Measurements from ENCODE around the gene ZC3HAV1.
A peak's percentile ranks its signal among the peaks of the same experiment; 100 is the strongest.
"Not testable (repeated sequence)": the region's sequence is repeated elsewhere in the genome, so short reads cannot be mapped to it uniquely, and the experiment has no call there.

Gene ZC3HAV1

DNA sequence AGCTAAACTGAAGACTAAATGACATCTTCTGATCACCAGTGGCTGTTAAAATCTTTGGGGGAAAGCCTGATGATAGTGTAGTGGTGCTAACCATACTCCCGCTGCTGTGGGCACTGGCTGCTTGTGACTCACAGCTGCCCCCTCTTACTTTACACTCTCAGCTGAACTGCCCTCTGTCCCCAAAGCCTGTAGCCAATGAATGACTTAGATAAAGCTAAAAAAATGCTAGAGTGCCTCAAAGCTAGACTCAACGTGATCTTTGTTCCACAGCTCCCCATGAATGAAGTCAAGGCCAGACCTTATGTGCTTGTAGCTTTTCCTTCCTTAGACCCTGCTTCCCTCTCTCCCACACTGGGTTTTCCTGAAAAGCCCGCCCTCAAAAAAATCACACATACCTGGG is 80.2 kb downstream of the ZC3HAV1 start:
- H3K27ac Mint-ChIP-seq = no peak overlapping the region
- H3K4me1 Mint-ChIP-seq = no peaks in the 10 kb centered on the region
- peaks cover 5% of the 10 kb centered on the region for H3K27me3 Mint-ChIP-seq (ENCODE audit: low read depth, poor library complexity)
- no peak for DNase-seq
- no peak overlapping the region for H3K4me3 Mint-ChIP-seq
- TF ChIP-seq, protein P1, sequence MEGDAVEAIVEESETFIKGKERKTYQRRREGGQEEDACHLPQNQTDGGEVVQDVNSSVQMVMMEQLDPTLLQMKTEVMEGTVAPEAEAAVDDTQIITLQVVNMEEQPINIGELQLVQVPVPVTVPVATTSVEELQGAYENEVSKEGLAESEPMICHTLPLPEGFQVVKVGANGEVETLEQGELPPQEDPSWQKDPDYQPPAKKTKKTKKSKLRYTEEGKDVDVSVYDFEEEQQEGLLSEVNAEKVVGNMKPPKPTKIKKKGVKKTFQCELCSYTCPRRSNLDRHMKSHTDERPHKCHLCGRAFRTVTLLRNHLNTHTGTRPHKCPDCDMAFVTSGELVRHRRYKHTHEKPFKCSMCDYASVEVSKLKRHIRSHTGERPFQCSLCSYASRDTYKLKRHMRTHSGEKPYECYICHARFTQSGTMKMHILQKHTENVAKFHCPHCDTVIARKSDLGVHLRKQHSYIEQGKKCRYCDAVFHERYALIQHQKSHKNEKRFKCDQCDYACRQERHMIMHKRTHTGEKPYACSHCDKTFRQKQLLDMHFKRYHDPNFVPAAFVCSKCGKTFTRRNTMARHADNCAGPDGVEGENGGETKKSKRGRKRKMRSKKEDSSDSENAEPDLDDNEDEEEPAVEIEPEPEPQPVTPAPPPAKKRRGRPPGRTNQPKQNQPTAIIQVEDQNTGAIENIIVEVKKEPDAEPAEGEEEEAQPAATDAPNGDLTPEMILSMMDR (IDR thresholded peaks at IDR 0.05) = no peak
- peaks cover 5% of the 10 kb centered on the region for H3K36me3 Mint-ChIP-seq (ENCODE audit: low read depth)
- peaks cover 3% of the 10 kb centered on the region for H3K9me3 Mint-ChIP-seq

DNA sequence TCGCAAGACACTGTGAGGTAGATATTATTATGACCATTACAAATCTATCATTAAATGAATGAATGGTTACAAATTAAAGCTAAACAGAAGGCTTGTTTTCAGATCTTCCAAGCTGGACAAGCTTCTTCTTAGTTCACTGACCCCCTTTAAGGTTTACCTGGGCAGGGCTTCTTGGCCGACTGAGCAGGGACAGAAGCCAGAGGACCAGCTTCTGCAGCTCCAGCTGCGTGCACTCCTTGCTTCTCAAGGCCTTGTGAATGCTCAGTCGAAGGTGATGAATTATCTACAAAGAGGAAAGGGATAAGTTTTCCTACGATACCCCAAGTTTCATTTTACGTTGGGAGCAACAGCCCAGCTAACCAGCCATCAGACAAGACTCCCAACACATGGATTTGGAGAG is 83.0 kb downstream of the ZC3HAV1 start:
- H3K36me3 Mint-ChIP-seq (ENCODE audit: low read depth) = no peaks in the 10 kb centered on the region
- peak overlapping the region; percentile 34 for H3K27ac Mint-ChIP-seq
- H3K27me3 Mint-ChIP-seq (ENCODE audit: low read depth, poor library complexity) = peaks cover 6% of the 10 kb centered on the region
- H3K9me3 Mint-ChIP-seq = no peaks in the 10 kb centered on the region
- H3K4me1 Mint-ChIP-seq = no peaks in the 10 kb centered on the region
- no peak for DNase-seq
- TF ChIP-seq, protein P1 (IDR thresholded peaks at IDR 0.05) = no peak
- no peak overlapping the region for H3K4me3 Mint-ChIP-seq

- H3K36me3 Mint-ChIP-seq (ENCODE audit: low read depth) = not testable (repeated sequence)
Observed at GRCh38 chr7:139025861-139026260, 83.7 kb downstream of the ZC3HAV1 start.

DNA sequence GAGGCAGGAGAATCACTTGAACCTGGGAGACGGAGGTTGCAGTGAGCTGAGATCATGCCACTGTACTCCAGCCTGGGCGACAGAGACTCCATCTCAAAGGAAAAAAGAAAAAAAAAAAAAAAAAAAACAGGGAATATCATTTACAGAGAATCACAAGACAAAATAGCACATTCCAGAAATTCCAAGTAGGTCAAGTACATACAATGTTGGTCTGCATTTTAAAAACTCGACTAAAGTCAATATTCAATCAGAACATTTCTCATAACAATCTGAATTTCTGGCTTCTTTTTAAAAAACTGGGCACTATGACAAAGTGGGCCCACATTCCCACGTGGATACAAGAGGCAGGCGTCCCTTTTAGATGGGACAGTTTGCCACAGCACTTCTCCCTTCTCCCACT is 86.4 kb downstream of the ZC3HAV1 start:
- Mint-ChIP-seq H3K4me1 (peaks cover 8% of the 10 kb centered on the region), H3K4me3 (no peak overlapping the region), H3K27me3 (ENCODE audit: low read depth, poor library complexity) (peaks cover 6% of the 10 kb centered on the region), H3K27ac (no peak overlapping the region), H3K36me3 (ENCODE audit: low read depth) (no peaks in the 10 kb centered on the region), H3K9me3 (no peaks in the 10 kb centered on the region)
- DNase-seq = no peak
- TF ChIP-seq, protein P1 (IDR thresholded peaks at IDR 0.05) = no peak

More at GRCh38 chr7:139025861-139026260, 83.7 kb downstream of the ZC3HAV1 start:
- H3K27ac Mint-ChIP-seq; H3K4me1 Mint-ChIP-seq; DNase-seq; H3K27me3 Mint-ChIP-seq (ENCODE audit: low read depth, poor library complexity); H3K4me3 Mint-ChIP-seq; H3K9me3 Mint-ChIP-seq: not testable (repeated sequence)

DNA sequence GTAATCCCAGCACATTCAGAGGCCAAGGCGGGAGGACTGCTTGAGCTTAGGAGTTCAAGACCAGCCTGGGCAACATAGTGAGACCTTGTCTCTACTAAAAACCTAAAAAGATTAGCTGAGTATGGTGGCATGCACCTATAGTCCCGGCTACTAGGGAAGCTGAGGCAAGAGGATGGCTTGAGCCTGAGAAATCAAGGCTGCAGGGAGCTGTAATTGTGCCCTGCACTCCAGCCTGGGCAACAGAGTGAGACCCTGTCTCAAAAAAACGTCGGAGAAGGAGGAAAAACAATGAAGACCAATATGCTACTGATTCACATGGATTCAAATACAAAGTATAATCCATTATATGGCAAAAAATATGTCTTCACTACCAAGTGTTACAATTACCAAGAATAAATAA is 87.2 kb downstream of the ZC3HAV1 start:
- H3K4me3 Mint-ChIP-seq = no peak overlapping the region
- no peak overlapping the region for H3K27ac Mint-ChIP-seq
- peaks cover 6% of the 10 kb centered on the region for H3K27me3 Mint-ChIP-seq (ENCODE audit: low read depth, poor library complexity)
- TF ChIP-seq, protein P1 (IDR thresholded peaks at IDR 0.05) = no peak
- H3K9me3 Mint-ChIP-seq = no peaks in the 10 kb centered on the region
- DNase-seq = no peak
- no peaks in the 10 kb centered on the region for H3K36me3 Mint-ChIP-seq (ENCODE audit: low read depth)
- H3K4me1 Mint-ChIP-seq = peaks cover 10% of the 10 kb centered on the region

- Mint-ChIP-seq H3K4me1 (peaks cover 10% of the 10 kb centered on the region), H3K36me3 (ENCODE audit: low read depth) (no peaks in the 10 kb centered on the region), H3K27ac (peak overlapping the region; percentile 22), H3K27me3 (ENCODE audit: low read depth, poor library complexity) (peaks cover 6% of the 10 kb centered on the region), H3K9me3 (no peaks in the 10 kb centered on the region), H3K4me3 (no peak overlapping the region)
- DNase-seq = no peak
- TF ChIP-seq, protein P1 (IDR thresholded peaks at IDR 0.05) = no peak
Observed at GRCh38 chr7:139018910-139019309, 90.6 kb downstream of the ZC3HAV1 start.

Data from nephron progenitor cell (in vitro differentiated cells).